Measurements from ENCODE around the gene KRTAP9-8.
"Not testable (repeated sequence)": the region's sequence is repeated elsewhere in the genome, so short reads cannot be mapped to it uniquely, and the experiment has no call there.

Gene KRTAP9-8

GRCh38 chr17:41271323-41271722, 33.5 kb downstream of the KRTAP9-8 start:
- WGBS (ENCODE audit: extremely low coverage, insufficient coverage, low lambda C conversion rate), result no CpG with 5 or more reads among the region's 1 CpG
- not testable (repeated sequence) for DNase-seq; H3K4me1 ChIP-seq (ENCODE audit: control insufficient read depth, low read depth, low read length)

GRCh38 chr17:41271858-41272257, 34.1 kb downstream of the KRTAP9-8 start:
- Histone ChIP-seq H3K23ac (ENCODE audit: low read length) (no peak overlapping the region), H3K79me1 (ENCODE audit: low read length) (no peaks in the 10 kb centered on the region), H3K36me3 (ENCODE audit: control insufficient read depth, insufficient read depth, low read length) (no peaks in the 10 kb centered on the region), H4K5ac (ENCODE audit: low read length) (no peak overlapping the region), H2BK120ac (ENCODE audit: low read depth, low read length) (no peak overlapping the region), H3K18ac (ENCODE audit: low read length) (no peak overlapping the region), H2BK5ac (ENCODE audit: low read length) (no peak overlapping the region), H3K27ac (ENCODE audit: low read depth, low read length) (no peak overlapping the region), H3K4me3 (ENCODE audit: low read length) (no peak overlapping the region), H3K4me2 (ENCODE audit: low read length) (no peak overlapping the region), H2BK15ac (replicated peaks; ENCODE audit: low read depth) (no peak overlapping the region), H3K4ac (ENCODE audit: low read depth, low read length) (no peak overlapping the region), H3K4me1 (ENCODE audit: control insufficient read depth, low read depth, low read length) (no peaks in the 10 kb centered on the region), H3K27me3 (ENCODE audit: insufficient read depth, low read length, poor library complexity) (no peaks in the 10 kb centered on the region), H3K9ac (ENCODE audit: low read length) (no peak overlapping the region), H3K79me2 (ENCODE audit: control insufficient read depth, insufficient read depth, low read length) (no peaks in the 10 kb centered on the region), H4K8ac (ENCODE audit: low read depth, low read length) (no peak overlapping the region), H3K56ac (ENCODE audit: low read length) (no peak overlapping the region), H2AK5ac (ENCODE audit: low read length) (no peak overlapping the region)
- no peak for DNase-seq
- no CpG with 5 or more reads among the region's 1 CpG for WGBS (ENCODE audit: extremely low coverage, insufficient coverage, low lambda C conversion rate)

More at GRCh38 chr17:41271323-41271722, 33.5 kb downstream of the KRTAP9-8 start:
- H3K79me2 ChIP-seq (ENCODE audit: control insufficient read depth, insufficient read depth, low read length); H3K18ac ChIP-seq (ENCODE audit: low read length); H3K23ac ChIP-seq (ENCODE audit: low read length); H3K56ac ChIP-seq (ENCODE audit: low read length); H2BK15ac ChIP-seq (replicated peaks; ENCODE audit: low read depth); H3K79me1 ChIP-seq (ENCODE audit: low read length); H3K4ac ChIP-seq (ENCODE audit: low read depth, low read length); H3K27me3 ChIP-seq (ENCODE audit: insufficient read depth, low read length, poor library complexity); H4K5ac ChIP-seq (ENCODE audit: low read length); H2BK120ac ChIP-seq (ENCODE audit: low read depth, low read length); H3K27ac ChIP-seq (ENCODE audit: low read depth, low read length); H2AK5ac ChIP-seq (ENCODE audit: low read length); H3K4me2 ChIP-seq (ENCODE audit: low read length); H4K8ac ChIP-seq (ENCODE audit: low read depth, low read length); H3K9ac ChIP-seq (ENCODE audit: low read length); H3K36me3 ChIP-seq (ENCODE audit: control insufficient read depth, insufficient read depth, low read length); H3K4me3 ChIP-seq (ENCODE audit: low read length); H2BK5ac ChIP-seq (ENCODE audit: low read length): not testable (repeated sequence)

- not testable (repeated sequence) for H3K27ac ChIP-seq (ENCODE audit: low read depth, low read length); H3K23ac ChIP-seq (ENCODE audit: low read length); H3K4me2 ChIP-seq (ENCODE audit: low read length); H2BK120ac ChIP-seq (ENCODE audit: low read depth, low read length); H3K27me3 ChIP-seq (ENCODE audit: insufficient read depth, low read length, poor library complexity); H3K18ac ChIP-seq (ENCODE audit: low read length); H3K36me3 ChIP-seq (ENCODE audit: control insufficient read depth, insufficient read depth, low read length); H4K8ac ChIP-seq (ENCODE audit: low read depth, low read length); H3K4me3 ChIP-seq (ENCODE audit: low read length); H3K79me1 ChIP-seq (ENCODE audit: low read length); H3K56ac ChIP-seq (ENCODE audit: low read length); DNase-seq; H3K4ac ChIP-seq (ENCODE audit: low read depth, low read length); H3K79me2 ChIP-seq (ENCODE audit: control insufficient read depth, insufficient read depth, low read length); H3K4me1 ChIP-seq (ENCODE audit: control insufficient read depth, low read depth, low read length); H3K9ac ChIP-seq (ENCODE audit: low read length); H2BK5ac ChIP-seq (ENCODE audit: low read length); H4K5ac ChIP-seq (ENCODE audit: low read length); H2BK15ac ChIP-seq (replicated peaks; ENCODE audit: low read depth); H2AK5ac ChIP-seq (ENCODE audit: low read length)
- no CpG with 5 or more reads among the region's 3 CpGs for WGBS (ENCODE audit: extremely low coverage, insufficient coverage, low lambda C conversion rate)
Measured at GRCh38 chr17:41275648-41276190, 37.9 kb downstream of the KRTAP9-8 start, which contains the start of gene KRTAP9-7. TSS of gene KRTAP9-7 (plus strand) at chr17:41275698. CDS start at chr17:41275698, 0 bp downstream.

- Histone ChIP-seq H4K5ac (ENCODE audit: low read length) (no peak overlapping the region), H3K56ac (ENCODE audit: low read length) (no peak overlapping the region), H4K8ac (ENCODE audit: low read depth, low read length) (no peak overlapping the region), H3K79me2 (ENCODE audit: control insufficient read depth, insufficient read depth, low read length) (no peaks in the 10 kb centered on the region), H3K4me1 (ENCODE audit: control insufficient read depth, low read depth, low read length) (no peaks in the 10 kb centered on the region), H3K9ac (ENCODE audit: low read length) (no peak overlapping the region), H2BK120ac (ENCODE audit: low read depth, low read length) (no peak overlapping the region), H2BK5ac (ENCODE audit: low read length) (no peak overlapping the region), H3K4ac (ENCODE audit: low read depth, low read length) (no peak overlapping the region), H2AK5ac (ENCODE audit: low read length) (no peak overlapping the region), H3K18ac (ENCODE audit: low read length) (no peak overlapping the region), H3K79me1 (ENCODE audit: low read length) (no peaks in the 10 kb centered on the region), H3K4me2 (ENCODE audit: low read length) (no peak overlapping the region), H3K4me3 (ENCODE audit: low read length) (no peak overlapping the region), H3K27me3 (ENCODE audit: insufficient read depth, low read length, poor library complexity) (no peaks in the 10 kb centered on the region), H3K36me3 (ENCODE audit: control insufficient read depth, insufficient read depth, low read length) (no peaks in the 10 kb centered on the region), H2BK15ac (replicated peaks; ENCODE audit: low read depth) (no peak overlapping the region), H3K27ac (ENCODE audit: low read depth, low read length) (no peak overlapping the region), H3K23ac (ENCODE audit: low read length) (no peak overlapping the region)
- no peak for DNase-seq
- WGBS (ENCODE audit: extremely low coverage, insufficient coverage, low lambda C conversion rate), result no CpG with 5 or more reads among the region's 3 CpGs
Measured at GRCh38 chr17:41278176-41278955, 40.6 kb downstream of the KRTAP9-8 start.

GRCh38 chr17:41284043-41284442, 46.2 kb downstream of the KRTAP9-8 start:
- no peak overlapping the region for H2BK120ac ChIP-seq (ENCODE audit: low read depth, low read length)
- H3K56ac ChIP-seq (ENCODE audit: low read length), result no peak overlapping the region
- no peak overlapping the region for H2BK5ac ChIP-seq (ENCODE audit: low read length)
- no peaks in the 10 kb centered on the region for H3K79me1 ChIP-seq (ENCODE audit: low read length)
- no peaks in the 10 kb centered on the region for H3K36me3 ChIP-seq (ENCODE audit: control insufficient read depth, insufficient read depth, low read length)
- H3K4me1 ChIP-seq (ENCODE audit: control insufficient read depth, low read depth, low read length), result no peaks in the 10 kb centered on the region
- no peak overlapping the region for H4K8ac ChIP-seq (ENCODE audit: low read depth, low read length)
- no peaks in the 10 kb centered on the region for H3K27me3 ChIP-seq (ENCODE audit: insufficient read depth, low read length, poor library complexity)
- H3K4me3 ChIP-seq (ENCODE audit: low read length), result no peak overlapping the region
- no CpG with 5 or more reads among the region's 3 CpGs for WGBS (ENCODE audit: extremely low coverage, insufficient coverage, low lambda C conversion rate)
- H3K79me2 ChIP-seq (ENCODE audit: control insufficient read depth, insufficient read depth, low read length), result no peaks in the 10 kb centered on the region
- H2AK5ac ChIP-seq (ENCODE audit: low read length), result no peak overlapping the region
- no peak overlapping the region for H3K18ac ChIP-seq (ENCODE audit: low read length)
- DNase-seq, result peak; percentile 16
- H2BK15ac ChIP-seq (replicated peaks; ENCODE audit: low read depth), result no peak overlapping the region
- no peak overlapping the region for H3K27ac ChIP-seq (ENCODE audit: low read depth, low read length)
- no peak overlapping the region for H3K23ac ChIP-seq (ENCODE audit: low read length)
- no peak overlapping the region for H3K9ac ChIP-seq (ENCODE audit: low read length)
- no peak overlapping the region for H3K4me2 ChIP-seq (ENCODE audit: low read length)
- H3K4ac ChIP-seq (ENCODE audit: low read depth, low read length), result no peak overlapping the region
- no peak overlapping the region for H4K5ac ChIP-seq (ENCODE audit: low read length)
